Neutrophil (primary cell): ENCODE data around the gene KRT36.

Experiments used
- H3K27ac ChIP-seq: fragments of 200-600 bp; sonication (generic); 2 replicates; pipeline ENCODE4 v1.5.1; 2016; ENCODE audit warnings: mild to moderate bottlenecking, moderate library complexity
- H3K27me3 ChIP-seq: fragments of 200-600 bp; sonication (generic); 2 replicates; pipeline ENCODE4 v1.6.0; 2016; ENCODE audit warnings: mild to moderate bottlenecking
- H3K36me3 ChIP-seq: fragments of 200-600 bp; sonication (generic); 2 replicates; pipeline ENCODE4 v1.5.1; 2017
- H3K4me1 ChIP-seq, 2 experiments: fragments of 200-600 bp in 1 of 2; sonication (generic) in 1 of 2; 1 replicate in 1 of 2; 2 replicates in 1 of 2; pipeline versions ENCODE4 v1.5.1 to v1.6.1; 2013 to 2016; ENCODE audit warnings: low read depth in 1 of 2, low read length in 1 of 2, mild to moderate bottlenecking in 1 of 2, moderate library complexity in 1 of 2; ENCODE audit not compliant: control insufficient read depth in 1 of 2, insufficient read depth in 1 of 2
- H3K4me3 ChIP-seq, 2 experiments: fragments of 200-600 bp in 1 of 2; sonication (generic) in 1 of 2; 1 replicate in 1 of 2; 2 replicates in 1 of 2; pipeline ENCODE4 v1.5.1; 2013 to 2016; ENCODE audit warnings: low read depth in 1 of 2, low read length in 1 of 2, mild to moderate bottlenecking in 1 of 2, moderate library complexity in 1 of 2
- H3K9me3 ChIP-seq: fragments of 200-600 bp; sonication (generic); 2 replicates; pipeline ENCODE4 v1.5.1; 2016
- CTCF ChIP-seq: fragments of 200-600 bp; sonication (generic); IDR thresholded peaks from 2 replicates; pipeline ENCODE4 v1.5.1; 2016; ENCODE audit warnings: antibody characterized with exemption

Gene KRT36

DNA sequence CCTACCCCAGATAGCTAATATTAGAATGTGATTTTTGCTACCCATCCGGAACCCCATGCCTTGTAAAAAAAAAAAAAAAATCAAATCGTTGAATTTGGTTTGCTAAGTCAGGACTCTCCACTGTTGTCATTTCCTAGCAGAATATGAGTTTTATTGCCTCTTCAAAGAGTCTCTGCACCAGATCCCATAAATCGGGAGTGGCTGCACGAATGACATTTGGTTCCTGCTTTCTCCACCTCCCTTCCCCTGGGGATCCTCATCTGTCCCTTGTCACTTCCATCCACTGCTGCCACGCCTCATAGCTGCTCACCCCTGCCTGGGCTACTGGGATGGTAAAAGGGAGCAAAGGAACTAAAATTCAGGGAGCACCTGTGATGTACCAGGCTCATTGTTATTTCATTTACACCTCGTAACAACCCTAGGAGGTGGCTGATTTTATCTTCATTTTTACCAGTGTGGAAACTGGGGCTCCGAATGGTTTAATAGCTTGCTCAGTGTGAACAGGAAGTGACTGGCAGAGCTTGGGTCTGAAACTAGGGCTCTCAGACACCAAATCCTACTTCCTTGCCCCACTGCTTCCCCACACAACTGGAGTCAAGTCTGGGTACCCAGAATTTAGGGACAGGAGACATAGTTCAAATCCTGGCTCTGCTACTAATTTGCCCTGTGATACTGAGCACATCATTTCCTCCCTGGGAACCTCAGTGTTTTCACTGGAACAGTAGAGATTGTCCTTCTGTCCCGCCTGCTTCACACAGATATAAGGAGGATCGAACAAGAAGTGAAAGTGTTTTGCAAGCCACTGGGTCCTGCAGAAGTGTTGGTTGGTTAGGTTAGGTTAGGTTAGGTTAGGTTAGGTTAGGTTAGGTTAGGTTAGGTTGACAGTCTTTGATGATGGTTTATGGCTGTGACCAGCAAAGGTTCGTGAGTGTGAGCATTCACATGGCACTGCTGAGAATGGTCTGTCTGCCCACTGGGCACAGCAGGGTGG is 585 bp upstream of the KRT36 start:
- no peak for TF ChIP-seq CTCF
- Histone ChIP-seq H3K27me3 (no peaks in the 10 kb centered on the region), H3K27ac (peak overlapping the region; percentile 56), H3K36me3 (no peaks in the 10 kb centered on the region), H3K4me3 (no peak overlapping the region), H3K9me3 (no peaks in the 10 kb centered on the region), H3K4me1 (peaks cover 0 to 18% of the 10 kb centered on the region in 2 experiments)

DNA sequence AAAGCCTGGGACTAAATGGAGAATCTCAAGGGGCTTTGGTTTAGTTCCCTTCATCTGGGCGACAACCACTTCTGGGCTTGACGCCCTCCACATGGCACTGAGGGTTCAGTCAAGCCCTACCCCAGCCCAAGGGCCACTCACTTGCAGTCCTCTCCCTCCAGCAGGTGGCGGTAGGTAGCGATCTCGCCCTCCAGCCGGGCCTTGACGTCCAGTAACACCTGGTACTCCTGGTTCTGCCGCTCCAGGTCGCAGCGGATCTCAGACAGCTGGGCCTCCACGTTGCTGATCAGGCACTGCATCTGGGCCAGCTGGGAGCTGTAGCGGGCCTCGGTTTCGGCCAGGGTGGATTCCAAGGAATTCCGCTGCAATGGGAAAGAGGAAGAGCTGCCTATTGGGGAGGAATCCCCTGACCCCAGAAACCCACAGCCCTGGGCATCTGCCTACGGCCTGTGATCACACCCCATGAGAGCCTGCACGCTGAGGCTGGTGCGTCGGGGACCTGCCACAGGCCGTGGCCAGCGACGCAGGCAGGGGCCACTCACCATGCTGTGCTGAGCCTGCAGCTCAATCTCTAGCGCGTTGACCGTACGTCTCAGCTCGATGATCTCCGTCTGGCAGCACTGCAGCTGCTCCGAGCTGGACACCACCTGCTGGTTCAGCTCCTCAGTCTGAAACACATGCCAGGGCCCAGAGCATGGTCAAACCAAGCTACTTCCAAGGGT is 2.7 kb downstream of the KRT36 start:
- Histone ChIP-seq H3K27ac (no peak overlapping the region), H3K9me3 (no peaks in the 10 kb centered on the region), H3K27me3 (no peaks in the 10 kb centered on the region), H3K36me3 (no peaks in the 10 kb centered on the region), H3K4me3 (no peak overlapping the region), H3K4me1 (peaks cover 0 to 18% of the 10 kb centered on the region in 2 experiments)
- peak; percentile 78 for TF ChIP-seq CTCF

DNA sequence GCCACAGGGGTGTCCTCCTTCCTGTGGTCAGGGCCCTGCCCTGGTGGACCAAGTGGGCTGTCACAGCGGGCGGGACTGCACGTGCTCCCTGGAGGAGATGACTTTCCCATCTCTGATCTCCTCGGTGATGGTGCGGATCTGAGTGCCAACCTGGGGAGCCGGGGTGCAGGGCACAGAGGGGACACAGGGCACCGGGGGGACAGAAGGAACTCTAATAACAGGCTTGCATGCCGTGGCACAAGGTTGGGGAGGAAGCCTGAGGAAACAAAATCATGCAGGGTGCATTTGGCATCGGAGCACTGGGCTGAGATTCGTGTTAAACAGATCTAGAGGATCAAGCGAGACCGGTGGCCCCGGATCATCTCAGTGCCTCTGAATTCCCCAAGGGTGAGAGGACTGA is 3.4 kb downstream of the KRT36 start:
- no peak for TF ChIP-seq CTCF
- Histone ChIP-seq H3K9me3 (no peaks in the 10 kb centered on the region), H3K27ac (no peak overlapping the region), H3K4me1 (peaks cover 0 to 18% of the 10 kb centered on the region in 2 experiments), H3K36me3 (no peaks in the 10 kb centered on the region), H3K27me3 (no peaks in the 10 kb centered on the region), H3K4me3 (no peak overlapping the region)

DNA sequence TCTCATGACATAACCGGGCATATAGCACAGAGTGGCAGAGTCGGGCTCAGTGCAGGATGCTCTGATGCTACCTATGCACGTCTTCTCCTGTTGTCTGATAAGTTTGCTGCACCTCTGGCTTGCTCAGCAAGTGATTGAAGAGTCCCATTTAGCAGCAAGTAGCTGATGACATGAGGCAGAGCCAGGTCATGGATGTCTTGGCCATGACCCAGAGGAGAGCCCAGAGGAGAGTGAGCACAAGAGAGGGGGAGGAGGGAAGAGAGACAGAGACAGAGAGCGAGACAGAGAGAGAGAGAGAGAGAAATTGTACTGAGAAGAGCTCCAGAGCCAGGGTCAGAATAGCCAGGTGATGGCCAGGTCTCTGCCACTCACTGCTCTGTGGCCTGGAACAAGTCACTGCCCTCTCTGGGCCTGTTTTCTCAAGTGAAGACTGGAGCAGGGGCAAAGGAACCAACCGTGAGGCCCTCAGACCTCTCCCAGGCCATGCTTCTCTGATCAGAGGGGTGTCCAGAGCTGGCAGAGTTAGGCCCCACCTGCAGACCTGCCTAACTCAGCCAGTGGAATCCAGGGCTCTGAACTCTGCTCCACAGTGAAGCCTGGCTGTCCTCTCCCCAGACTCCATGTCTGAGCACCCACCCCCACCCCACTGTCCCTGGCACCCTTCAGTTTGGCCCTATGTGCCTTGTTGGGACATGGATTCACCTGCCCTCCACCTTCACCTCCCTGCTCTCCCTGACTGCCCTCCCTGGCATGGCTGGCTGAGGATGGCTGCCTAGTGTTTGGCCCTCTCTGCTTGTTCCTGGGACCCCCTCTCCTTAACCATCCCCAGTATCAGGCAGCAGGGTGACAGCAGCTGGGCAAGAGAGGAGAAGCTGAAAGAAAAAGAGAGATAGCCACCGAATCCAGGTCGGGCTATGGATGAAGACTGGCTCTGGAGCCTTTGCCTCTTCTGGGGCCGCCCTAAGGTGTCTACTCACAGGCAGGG is 4.5 kb downstream of the KRT36 start:
- no peak for TF ChIP-seq CTCF

More for the DNA sequence above, 4.5 kb downstream of the KRT36 start:
- H3K9me3 ChIP-seq = no peaks in the 10 kb centered on the region
- no peak overlapping the region for H3K27ac ChIP-seq
- no peaks in the 10 kb centered on the region for H3K27me3 ChIP-seq
- no peaks in the 10 kb centered on the region for H3K36me3 ChIP-seq
- peaks cover 0 to 16% of the 10 kb centered on the region in 2 experiments for H3K4me1 ChIP-seq
- no peak overlapping the region for H3K4me3 ChIP-seq
